Ishikawa (cell line): ENCODE measurements around the gene TMEM132D.

ENCODE experiments used
- CREB1 ChIP-seq: IDR thresholded peaks from 2 replicates; pipeline ENCODE4 v1.6.1; 2012; ENCODE audit warnings: low read depth
- FOXM1 ChIP-seq: IDR thresholded peaks from 2 replicates; pipeline ENCODE4 v1.6.1; 2012; ENCODE audit warnings: low read depth, borderline replicate concordance
- MAX ChIP-seq: IDR thresholded peaks from 2 replicates; pipeline ENCODE4 v1.6.1; 2012
- RAD21 ChIP-seq: IDR thresholded peaks from 2 replicates; pipeline ENCODE4 v1.6.1; 2012; ENCODE audit warnings: low read depth
- REST ChIP-seq: IDR thresholded peaks from 2 replicates; pipeline ENCODE4 v1.6.1; 2012; ENCODE audit warnings: low read depth, mild to moderate bottlenecking
- TAF1 ChIP-seq: IDR thresholded peaks from 2 replicates; pipeline ENCODE4 v1.6.1; 2012; ENCODE audit warnings: low read depth, mild to moderate bottlenecking

GRCh38 chr12:129776977-129777667 lies 126.7 kb downstream of the TMEM132D start:
- TF ChIP-seq RAD21 (no peak), MAX (no peak), CREB1 (no peak), FOXM1 (no peak), REST (no peak), TAF1 (no peak)
